ENCODE data around the gene OR5AK2.

OR5AK2 gene

DNA sequence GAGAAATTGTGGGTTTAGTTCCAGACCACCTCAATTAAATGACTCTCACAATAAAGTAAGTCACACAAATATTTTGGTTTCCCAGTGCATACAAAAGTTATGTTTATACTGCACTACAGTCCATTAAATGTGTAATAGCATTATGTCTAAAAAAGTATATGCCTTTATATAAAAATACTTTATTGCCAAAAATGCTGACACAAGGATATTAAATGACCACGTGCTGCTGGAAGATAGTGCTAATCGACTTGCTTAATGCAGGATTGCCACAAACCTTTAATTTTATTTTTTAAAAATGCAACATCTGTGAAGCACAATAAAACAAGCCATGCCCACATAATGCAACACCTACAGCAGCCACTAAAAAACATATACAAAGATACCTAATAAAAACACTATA is 27.0 kb downstream of the OR5AK2 start:
- no peak overlapping the region for H3K4me3 ChIP-seq (ENCODE audit: low read depth, low read length)
- TF ChIP-seq CTCF (IDR thresholded peaks at IDR 0.05; ENCODE audit: low read depth, low read length), result no peak
- DNase-seq (ENCODE audit: low read depth, low spot score), result no peak
- in situ Hi-C loops (cut with HindIII; ENCODE audit: low sequenced_read_pairs), result no loop called here

DNA sequence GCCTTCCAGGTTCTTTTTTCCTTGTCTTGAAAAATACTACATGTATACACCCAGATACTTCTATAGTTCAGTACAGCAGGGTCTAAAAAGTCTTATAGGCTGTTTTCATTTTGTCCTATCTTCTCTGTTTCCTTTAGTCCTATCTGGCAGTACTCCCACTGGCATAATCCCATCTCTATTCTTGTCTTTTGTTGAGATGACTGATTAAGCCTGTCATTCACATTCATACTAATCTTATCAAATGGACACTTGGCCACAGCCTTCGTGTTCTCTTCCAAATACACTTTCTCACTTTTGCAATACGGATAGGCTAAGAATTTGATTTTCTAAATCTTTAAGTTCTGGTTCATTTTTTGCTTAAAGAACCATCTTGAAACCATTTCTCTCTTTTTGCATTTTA is 42.8 kb downstream of the OR5AK2 start:
- H3K4me3 ChIP-seq (ENCODE audit: low read depth, low read length), result no peak overlapping the region
- TF ChIP-seq CTCF (IDR thresholded peaks at IDR 0.05; ENCODE audit: low read depth, low read length), result no peak
- DNase-seq (ENCODE audit: low read depth, low spot score), result no peak
- in situ Hi-C loops (cut with HindIII; ENCODE audit: low sequenced_read_pairs), result no loop called here

All from astrocyte of the spinal cord (primary cell).